ENCODE results near the gene PTPRJ. TPM values are rescaled to one million over a fixed set of nuclear protein-coding genes. Genes with fewer than 3 reads are reported as not detected.
"Not testable (repeated sequence)": the region's sequence is repeated elsewhere in the genome, so short reads cannot be mapped to it uniquely, and the experiment has no call there.

Gene PTPRJ
- total RNA-seq, 1 donor from 2014 or later = 5.9 TPM

DNA sequence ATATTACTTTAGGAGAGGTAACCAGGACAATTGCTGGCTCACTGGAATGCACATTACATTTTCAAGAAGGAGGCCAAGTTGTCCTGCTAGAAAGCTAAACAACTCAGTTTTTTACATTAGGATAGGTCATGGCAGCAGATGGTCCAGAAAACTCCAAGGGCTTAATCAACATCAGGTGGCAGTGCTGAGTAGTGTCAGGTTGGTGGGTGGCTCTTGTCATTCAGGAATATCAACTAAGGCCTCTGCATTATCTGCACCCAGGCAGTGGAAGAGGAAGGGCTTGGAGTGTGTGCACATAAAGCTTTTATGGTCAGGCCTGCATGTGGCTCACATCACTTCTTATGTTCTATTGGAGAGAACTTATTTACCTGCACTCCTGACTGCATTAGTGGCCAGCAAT is 204.1 kb downstream of the PTPRJ start:
- no peak overlapping the region for H3K27ac ChIP-seq
- no peaks in the 10 kb centered on the region for H3K36me3 ChIP-seq
- TF ChIP-seq, protein P1, sequence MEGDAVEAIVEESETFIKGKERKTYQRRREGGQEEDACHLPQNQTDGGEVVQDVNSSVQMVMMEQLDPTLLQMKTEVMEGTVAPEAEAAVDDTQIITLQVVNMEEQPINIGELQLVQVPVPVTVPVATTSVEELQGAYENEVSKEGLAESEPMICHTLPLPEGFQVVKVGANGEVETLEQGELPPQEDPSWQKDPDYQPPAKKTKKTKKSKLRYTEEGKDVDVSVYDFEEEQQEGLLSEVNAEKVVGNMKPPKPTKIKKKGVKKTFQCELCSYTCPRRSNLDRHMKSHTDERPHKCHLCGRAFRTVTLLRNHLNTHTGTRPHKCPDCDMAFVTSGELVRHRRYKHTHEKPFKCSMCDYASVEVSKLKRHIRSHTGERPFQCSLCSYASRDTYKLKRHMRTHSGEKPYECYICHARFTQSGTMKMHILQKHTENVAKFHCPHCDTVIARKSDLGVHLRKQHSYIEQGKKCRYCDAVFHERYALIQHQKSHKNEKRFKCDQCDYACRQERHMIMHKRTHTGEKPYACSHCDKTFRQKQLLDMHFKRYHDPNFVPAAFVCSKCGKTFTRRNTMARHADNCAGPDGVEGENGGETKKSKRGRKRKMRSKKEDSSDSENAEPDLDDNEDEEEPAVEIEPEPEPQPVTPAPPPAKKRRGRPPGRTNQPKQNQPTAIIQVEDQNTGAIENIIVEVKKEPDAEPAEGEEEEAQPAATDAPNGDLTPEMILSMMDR (IDR thresholded peaks at IDR 0.05) = no peak
- H3K4me3 ChIP-seq = no peak overlapping the region
- DNase-seq (ENCODE audit: low spot score in 2 of 2) = no peak
- H3K4me1 ChIP-seq = no peaks in the 10 kb centered on the region
- no peaks in the 10 kb centered on the region for H3K27me3 ChIP-seq
- H3K9me3 ChIP-seq = no peaks in the 10 kb centered on the region
- intact Hi-C loops (cut with DNase I) = no loop called here

DNA sequence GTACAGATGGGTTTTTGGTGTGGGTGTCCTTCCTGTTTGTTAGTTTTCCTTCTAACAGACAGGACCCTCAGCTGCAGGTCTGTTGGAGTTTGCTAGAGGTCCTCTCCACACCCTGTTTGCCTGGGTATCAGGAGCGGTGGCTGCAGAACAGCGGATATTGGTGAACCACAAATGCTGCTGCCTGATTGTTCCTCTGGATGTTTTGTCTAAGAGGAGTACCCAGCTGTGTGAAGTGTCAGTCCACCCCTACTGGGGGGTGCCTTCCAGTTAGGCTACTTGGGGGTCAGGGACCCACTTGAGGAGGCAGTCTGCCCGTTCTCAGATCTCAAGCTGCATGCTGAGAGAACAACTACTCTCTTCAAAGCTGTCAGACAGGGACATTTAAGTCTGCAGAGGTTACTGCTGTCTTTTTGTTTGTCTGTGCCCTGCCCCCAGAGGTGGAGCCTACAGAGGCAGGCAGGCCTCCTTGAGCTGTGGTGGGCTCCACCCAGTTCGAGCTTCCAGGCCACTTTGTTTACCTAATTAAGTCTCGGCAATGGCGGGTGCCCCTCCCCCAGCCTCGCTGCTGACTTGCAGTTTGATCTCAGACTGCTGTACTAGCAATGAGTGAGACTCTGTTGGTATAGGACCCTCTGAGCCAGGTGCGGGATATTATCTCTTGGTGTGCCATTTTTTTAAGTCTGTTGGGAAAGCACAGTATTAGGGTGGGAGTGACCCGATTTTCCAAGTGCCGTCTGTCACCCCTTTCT is 210.7 kb downstream of the PTPRJ start:
- H3K36me3 ChIP-seq; H3K4me3 ChIP-seq; DNase-seq (ENCODE audit: low spot score in 2 of 2); H3K4me1 ChIP-seq; H3K9me3 ChIP-seq; H3K27ac ChIP-seq; H3K27me3 ChIP-seq; intact Hi-C loops (cut with DNase I): not testable (repeated sequence)

DNA sequence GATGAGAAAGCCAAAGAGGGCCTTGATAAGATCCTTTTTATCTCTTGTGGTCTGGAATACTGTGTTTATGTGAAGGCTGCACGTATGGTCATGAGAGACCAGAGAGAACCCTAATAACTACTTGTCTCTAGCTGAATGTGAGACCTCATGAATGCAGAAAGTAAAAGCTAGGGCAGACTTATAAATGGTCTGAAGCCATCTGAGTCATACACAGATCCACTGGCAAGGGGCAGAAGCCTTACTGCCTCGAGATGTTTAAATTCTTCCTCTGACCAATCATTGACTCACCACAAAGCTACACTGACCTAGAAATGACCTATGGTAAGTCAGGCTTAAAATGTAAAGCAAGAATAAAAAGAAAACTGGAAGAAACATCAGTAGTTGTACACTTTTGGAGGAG is 213.5 kb downstream of the PTPRJ start:
- H3K9me3 ChIP-seq = peaks cover 0 to 8% of the 10 kb centered on the region in 2 donors
- DNase-seq (ENCODE audit: low spot score in 2 of 2) = no peak
- TF ChIP-seq, protein P1 (IDR thresholded peaks at IDR 0.05) = no peak
- H3K4me1 ChIP-seq = no peaks in the 10 kb centered on the region
- H3K36me3 ChIP-seq = no peaks in the 10 kb centered on the region
- intact Hi-C loops (cut with DNase I) = no loop called here
- H3K4me3 ChIP-seq = no peak overlapping the region
- no peaks in the 10 kb centered on the region for H3K27me3 ChIP-seq
- H3K27ac ChIP-seq = no peak overlapping the region

DNA sequence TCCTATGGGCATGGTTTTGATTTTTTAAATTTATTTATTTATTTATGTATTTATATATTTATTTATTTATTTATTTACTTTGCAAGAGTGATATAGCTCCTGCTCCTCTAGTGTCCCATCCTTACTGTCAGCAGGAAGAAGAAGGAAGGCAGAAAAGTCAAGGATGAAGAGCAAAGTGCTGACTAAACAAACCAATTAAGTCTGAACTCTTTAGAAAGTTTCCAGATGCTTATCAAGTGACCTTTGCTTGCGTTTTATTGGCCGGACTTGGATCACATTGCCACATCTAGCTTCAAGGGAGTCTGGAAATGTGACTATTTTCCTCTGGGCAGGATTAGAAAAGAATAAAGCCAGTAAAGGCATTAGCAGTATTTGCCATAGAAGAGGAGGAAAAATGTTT is 227.5 kb downstream of the PTPRJ start:
- Histone ChIP-seq H3K36me3 (no peaks in the 10 kb centered on the region), H3K27me3 (no peaks in the 10 kb centered on the region), H3K4me3 (no peak overlapping the region), H3K27ac (no peak overlapping the region), H3K4me1 (no peaks in the 10 kb centered on the region), H3K9me3 (no peaks in the 10 kb centered on the region)
- intact Hi-C loops (cut with DNase I) = no loop called here
- no peak for DNase-seq (ENCODE audit: low spot score in 2 of 2)
- TF ChIP-seq, protein P1 (IDR thresholded peaks at IDR 0.05) = no peak

DNA sequence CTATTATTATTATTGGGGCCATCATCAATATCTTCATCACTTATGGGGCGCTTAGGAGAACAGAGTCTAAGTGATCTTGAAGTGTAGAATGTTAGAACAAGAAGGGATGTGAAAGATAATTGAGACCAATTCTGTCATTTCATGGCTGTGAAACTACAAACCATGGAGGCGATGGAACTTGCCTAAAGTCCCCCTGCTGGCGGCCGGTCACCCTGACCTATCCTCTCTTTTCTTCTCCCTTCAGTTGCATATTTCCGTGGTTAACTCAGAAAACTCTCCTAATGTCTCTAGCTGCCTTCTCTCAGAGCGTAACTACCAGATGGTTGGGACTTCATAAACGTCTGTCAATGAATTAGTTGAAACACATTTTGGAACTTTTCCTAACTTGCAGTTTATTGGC is 229.7 kb downstream of the PTPRJ start:
- intact Hi-C loops (cut with DNase I) = no loop called here
- no peak overlapping the region for H3K27ac ChIP-seq
- H3K9me3 ChIP-seq = no peaks in the 10 kb centered on the region
- no peak overlapping the region for H3K4me3 ChIP-seq
- no peaks in the 10 kb centered on the region for H3K27me3 ChIP-seq
- no peaks in the 10 kb centered on the region for H3K36me3 ChIP-seq
- no peak for DNase-seq (ENCODE audit: low spot score in 2 of 2)
- TF ChIP-seq, protein P1 (IDR thresholded peaks at IDR 0.05) = no peak
- no peaks in the 10 kb centered on the region for H3K4me1 ChIP-seq

DNA sequence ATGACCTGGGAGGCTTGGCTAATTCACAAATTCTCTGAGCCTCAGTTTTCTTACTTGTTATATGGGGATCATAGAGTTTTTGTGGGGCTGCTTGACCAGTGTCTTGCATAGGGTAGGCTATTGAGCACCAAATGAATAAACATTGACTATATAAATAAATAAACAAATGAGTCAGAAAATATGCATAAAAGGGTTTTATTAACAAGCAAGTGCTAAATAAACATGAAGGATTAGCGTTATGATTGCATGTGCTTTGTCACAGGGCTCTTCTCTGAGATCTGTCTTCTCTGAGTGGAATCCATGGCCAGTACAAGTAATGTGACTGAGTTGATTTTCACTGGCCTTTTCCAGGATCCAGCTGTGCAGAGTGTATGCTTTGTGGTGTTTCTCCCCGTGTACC is 236.2 kb downstream of the PTPRJ start, which contains the start of gene OR4B1:
Gene OR4B1, plus strand, starts transcription at position 301 of the 400 bp plus-strand sequence. Its CDS starts 0 bp downstream, at position 301.
- H3K27ac ChIP-seq = no peak within 1 kb of the TSS
- no peak for DNase-seq (ENCODE audit: low spot score in 2 of 2)
- no peaks in the 10 kb centered on the region for H3K9me3 ChIP-seq
- H3K4me1 ChIP-seq = no peaks in the 10 kb centered on the region
- H3K4me3 ChIP-seq = no peak within 1 kb of the TSS
- intact Hi-C loops (cut with DNase I) = no loop called here
- H3K27me3 ChIP-seq = no peaks in the 10 kb centered on the region
- H3K36me3 ChIP-seq = no peaks in the 10 kb centered on the region
- TF ChIP-seq, protein P1 (IDR thresholded peaks at IDR 0.05) = no peak

Other genes starting within 250 kb of the PTPRJ start
- gene FNBP4, start 213.2 kb upstream of the PTPRJ start, total RNA-seq = 61.4 TPM
- 14.0 TPM for gene NUP160, start 132.2 kb upstream of the PTPRJ start, total RNA-seq
- not detected for gene OR4B1, start 236.3 kb downstream of the PTPRJ start, total RNA-seq

Data from ascending aorta (tissue), 2 donors.